Measurements from ENCODE around the gene TMEM247.
"Not testable (repeated sequence)": the region's sequence is repeated elsewhere in the genome, so short reads cannot be mapped to it uniquely, and the experiment has no call there.

The TMEM247 gene

DNA sequence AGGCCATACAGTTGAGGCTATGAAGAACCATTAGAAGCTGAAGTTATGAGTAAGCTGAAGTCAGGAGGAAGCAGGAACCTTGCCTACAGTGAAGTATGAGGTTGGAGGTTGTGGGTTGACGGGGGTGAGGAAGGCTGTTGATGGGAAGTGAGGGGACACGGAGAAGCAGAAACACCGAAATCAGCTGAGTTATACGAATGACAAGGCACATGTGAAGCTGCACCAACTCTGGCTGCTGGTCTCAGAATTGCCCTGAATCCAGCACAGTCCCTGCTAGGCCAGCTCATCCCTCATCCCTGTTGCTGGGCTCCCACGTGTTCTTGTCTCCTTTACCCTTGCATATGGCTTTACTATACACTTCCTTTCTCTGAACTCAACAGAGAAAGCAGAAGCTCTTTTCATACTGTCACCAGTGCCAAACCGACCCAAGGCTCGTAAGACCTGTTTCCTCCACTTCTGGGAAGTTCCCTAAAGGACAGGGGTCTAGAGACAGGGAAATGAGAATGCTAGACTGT is 9.2 kb upstream of the TMEM247 start:
- TF ChIP-seq FOXK2 (IDR thresholded peaks at IDR 0.05) (no peak), CTBP1 (IDR thresholded peaks at IDR 0.05; ENCODE audit: borderline replicate concordance) (no peak), ARNT (IDR thresholded peaks at IDR 0.05) (no peak), SUZ12 (IDR thresholded peaks at IDR 0.05) (no peak), HDGF (IDR thresholded peaks at IDR 0.05; ENCODE audit: borderline replicate concordance) (no peak), LEF1 (IDR thresholded peaks at IDR 0.05; ENCODE audit: borderline replicate concordance) (no peak), ZNF384 (IDR thresholded peaks at IDR 0.05) (no peak), SP1 (IDR thresholded peaks at IDR 0.05) (no peak), NFRKB (IDR thresholded peaks at IDR 0.05) (no peak), FOXA1 (IDR thresholded peaks at IDR 0.05) (no peak), TARDBP (IDR thresholded peaks at IDR 0.05) (no peak), L3MBTL2 (conservative IDR thresholded peaks at IDR 0.05) (no peak), ELF4 (IDR thresholded peaks at IDR 0.05) (no peak), FOXM1 (IDR thresholded peaks at IDR 0.05; ENCODE audit: borderline replicate concordance) (no peak), BHLHE40 (IDR thresholded peaks at IDR 0.05; ENCODE audit: borderline replicate concordance) (no peak)
- TF ChIP-seq, protein P1, sequence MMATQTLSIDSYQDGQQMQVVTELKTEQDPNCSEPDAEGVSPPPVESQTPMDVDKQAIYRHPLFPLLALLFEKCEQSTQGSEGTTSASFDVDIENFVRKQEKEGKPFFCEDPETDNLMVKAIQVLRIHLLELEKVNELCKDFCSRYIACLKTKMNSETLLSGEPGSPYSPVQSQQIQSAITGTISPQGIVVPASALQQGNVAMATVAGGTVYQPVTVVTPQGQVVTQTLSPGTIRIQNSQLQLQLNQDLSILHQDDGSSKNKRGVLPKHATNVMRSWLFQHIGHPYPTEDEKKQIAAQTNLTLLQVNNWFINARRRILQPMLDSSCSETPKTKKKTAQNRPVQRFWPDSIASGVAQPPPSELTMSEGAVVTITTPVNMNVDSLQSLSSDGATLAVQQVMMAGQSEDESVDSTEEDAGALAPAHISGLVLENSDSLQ (IDR thresholded peaks at IDR 0.05), result no peak
- POLR2A ChIA-PET, result no interaction called here
- CTCF ChIA-PET, result interaction anchor here (0.6 to 1.2 kb wide), 4 partner anchors 11 to 180 kb away, joined by 3 read pairs; no protein-coding TSS in a partner anchor
- DNase-seq (ENCODE audit: extremely low spot score), result no peak

DNA sequence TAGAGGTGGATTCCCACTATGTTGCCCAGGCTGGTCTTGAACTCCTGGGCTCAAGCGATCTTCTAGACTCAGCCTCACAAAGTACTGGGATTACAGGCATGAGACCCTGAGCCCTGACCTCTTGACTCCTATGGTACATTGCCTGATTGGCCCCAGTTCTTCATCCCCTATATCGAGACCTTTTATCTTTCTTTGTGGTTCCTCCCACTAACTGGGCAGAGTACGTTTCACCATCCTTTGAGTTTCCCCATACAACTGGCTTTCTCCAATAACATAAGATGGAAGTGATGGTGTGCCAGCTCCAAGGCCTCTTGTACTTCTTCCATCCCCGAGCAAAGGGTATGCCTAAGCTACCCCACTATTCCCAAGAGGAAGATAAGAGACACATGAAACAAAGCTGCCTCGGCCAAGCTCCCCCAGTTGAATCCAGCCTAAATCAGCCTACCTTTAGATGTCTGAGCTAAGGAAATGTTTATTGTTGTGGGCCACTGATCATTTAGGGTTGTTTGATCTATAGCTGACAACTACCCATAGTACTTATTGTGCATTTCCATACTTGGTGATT is 8.3 kb upstream of the TMEM247 start:
- ChIA-PET POLR2A (no interaction called here), CTCF (interaction anchor here (0.6 kb wide), 1 partner anchor 30 kb away, joined by 3 read pairs; no protein-coding TSS in a partner anchor)
- no peak for TF ChIP-seq BHLHE40 (IDR thresholded peaks at IDR 0.05; ENCODE audit: borderline replicate concordance)
- no peak for TF ChIP-seq SUZ12 (IDR thresholded peaks at IDR 0.05)
- TF ChIP-seq FOXK2 (IDR thresholded peaks at IDR 0.05), result no peak
- TF ChIP-seq ZNF384 (IDR thresholded peaks at IDR 0.05), result no peak
- TF ChIP-seq L3MBTL2 (conservative IDR thresholded peaks at IDR 0.05), result no peak
- TF ChIP-seq SP1 (IDR thresholded peaks at IDR 0.05), result no peak
- TF ChIP-seq CTBP1 (IDR thresholded peaks at IDR 0.05; ENCODE audit: borderline replicate concordance), result no peak
- TF ChIP-seq FOXA1 (IDR thresholded peaks at IDR 0.05), result no peak
- TF ChIP-seq HDGF (IDR thresholded peaks at IDR 0.05; ENCODE audit: borderline replicate concordance), result no peak
- no peak for TF ChIP-seq NFRKB (IDR thresholded peaks at IDR 0.05)
- no peak for TF ChIP-seq ELF4 (IDR thresholded peaks at IDR 0.05)
- TF ChIP-seq TARDBP (IDR thresholded peaks at IDR 0.05), result no peak
- DNase-seq (ENCODE audit: extremely low spot score), result no peak

GRCh38 chr2:46471697-46472096 is 7.7 kb upstream of the TMEM247 start:
- CTCF ChIA-PET, result no interaction called here
- POLR2A ChIA-PET, result no interaction called here
- TF ChIP-seq FOXK2 (IDR thresholded peaks at IDR 0.05), result no peak
- no peak for TF ChIP-seq BHLHE40 (IDR thresholded peaks at IDR 0.05; ENCODE audit: borderline replicate concordance)
- no peak for TF ChIP-seq L3MBTL2 (conservative IDR thresholded peaks at IDR 0.05)
- no peak for TF ChIP-seq FOXA1 (IDR thresholded peaks at IDR 0.05)
- no peak for TF ChIP-seq LEF1 (IDR thresholded peaks at IDR 0.05; ENCODE audit: borderline replicate concordance)
- TF ChIP-seq SUZ12 (IDR thresholded peaks at IDR 0.05), result no peak
- no peak for TF ChIP-seq ARNT (IDR thresholded peaks at IDR 0.05)
- no peak for TF ChIP-seq HDGF (IDR thresholded peaks at IDR 0.05; ENCODE audit: borderline replicate concordance)
- TF ChIP-seq FOXM1 (IDR thresholded peaks at IDR 0.05; ENCODE audit: borderline replicate concordance), result no peak
- no peak for TF ChIP-seq CTBP1 (IDR thresholded peaks at IDR 0.05; ENCODE audit: borderline replicate concordance)
- no peak for TF ChIP-seq NFRKB (IDR thresholded peaks at IDR 0.05)
- TF ChIP-seq ZNF384 (IDR thresholded peaks at IDR 0.05), result no peak
- TF ChIP-seq, protein P1 (IDR thresholded peaks at IDR 0.05), result no peak
- TF ChIP-seq SP1 (IDR thresholded peaks at IDR 0.05), result no peak
- no peak for TF ChIP-seq TARDBP (IDR thresholded peaks at IDR 0.05)
- DNase-seq (ENCODE audit: extremely low spot score), result no peak

GRCh38 chr2:46472165-46472564 is 7.2 kb upstream of the TMEM247 start:
- DNase-seq (ENCODE audit: extremely low spot score); CTCF ChIA-PET; POLR2A ChIA-PET: not testable (repeated sequence)

- POLR2A ChIA-PET, result interaction anchor here (1.7 kb wide), 1 partner anchor 16 kb away, joined by 3 read pairs; no protein-coding TSS in a partner anchor
- DNase-seq (ENCODE audit: extremely low spot score); CTCF ChIA-PET: not testable (repeated sequence)
These were observed 1.9 kb upstream of the TMEM247 start for GRCh38 chr2:46477462-46477861.

DNA sequence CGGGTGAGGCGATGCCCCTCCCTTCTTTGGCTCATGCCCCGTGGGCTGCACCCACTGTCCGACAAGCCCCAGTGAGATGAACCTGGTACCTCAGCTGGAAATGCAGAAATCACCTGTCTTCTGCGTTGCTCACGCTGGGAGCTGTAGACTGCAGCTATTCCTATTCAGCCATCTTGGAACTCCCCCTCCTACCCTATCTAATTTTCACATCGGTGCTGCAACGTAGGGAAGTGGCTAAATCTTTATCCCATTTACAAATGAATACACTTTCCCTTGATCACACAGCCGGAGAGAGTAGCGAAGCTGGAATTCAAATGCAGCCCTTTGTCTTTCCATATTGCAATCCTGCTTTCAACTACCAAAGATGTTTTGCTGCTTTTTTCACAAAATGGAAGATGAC is 1.4 kb upstream of the TMEM247 start:
- ChIA-PET POLR2A (interaction anchor here (1.7 kb wide), 1 partner anchor 15 kb away, joined by 3 read pairs; no protein-coding TSS in a partner anchor), CTCF (no interaction called here)
- DNase-seq (ENCODE audit: extremely low spot score), result no peak
- TF ChIP-seq, protein P1 (IDR thresholded peaks at IDR 0.05), result no peak
- TF ChIP-seq NFRKB (IDR thresholded peaks at IDR 0.05) (no peak), LEF1 (IDR thresholded peaks at IDR 0.05; ENCODE audit: borderline replicate concordance) (no peak), SP1 (IDR thresholded peaks at IDR 0.05) (no peak), ELF4 (IDR thresholded peaks at IDR 0.05) (no peak), FOXK2 (IDR thresholded peaks at IDR 0.05) (no peak), FOXM1 (IDR thresholded peaks at IDR 0.05; ENCODE audit: borderline replicate concordance) (no peak)
